Lung (tissue), 12 donors: ENCODE data around the gene RRH. TPM values are rescaled to one million over a fixed set of nuclear protein-coding genes. Genes with fewer than 3 reads are reported as not detected.

Experiments
- ATAC-seq: fragments of 200-7000 bp; cut with Tn5 transposase; one replicate; pipeline ENCODE4 v1.9.1; 2020; ENCODE audit warnings: moderate number of reproducible peaks; ENCODE audit not compliant: insufficient read depth, low FRiP score
- DNase-seq, 3 donors: peaks; one replicate each; pipeline ENCODE4 v3.0.0-alpha.2; 2013 to 2017
- H3K27ac ChIP-seq, 2 donors: one replicate each; pipeline ENCODE4 v1.5.1; 2013; ENCODE audit warnings: mild to moderate bottlenecking in 2 of 2, moderate library complexity in 2 of 2, control low read depth in 1 of 2, inconsistent platforms in 1 of 2, low read depth in 1 of 2, low read length in 1 of 2
- H3K27me3 ChIP-seq, 3 donors: one replicate each; pipeline ENCODE4 v1.5.1; 2013; ENCODE audit warnings: low read length in 2 of 3; ENCODE audit not compliant: control insufficient read depth in 3 of 3, insufficient read depth in 3 of 3
- H3K36me3 ChIP-seq, 4 donors: one replicate each; pipeline ENCODE4 v1.5.1; 2013; ENCODE audit warnings: low read length in 4 of 4, mild to moderate bottlenecking in 1 of 4, moderate library complexity in 1 of 4; ENCODE audit not compliant: control insufficient read depth in 4 of 4, insufficient read depth in 4 of 4
- H3K4me1 ChIP-seq, 5 donors: one replicate each; pipeline ENCODE4 v1.5.1; 2013; ENCODE audit warnings: low read length in 5 of 5, mild to moderate bottlenecking in 2 of 5, moderate library complexity in 1 of 5; ENCODE audit not compliant: control insufficient read depth in 5 of 5, insufficient read depth in 5 of 5
- H3K4me3 ChIP-seq: one replicate; pipeline ENCODE4 v1.5.1; 2013; ENCODE audit warnings: mild to moderate bottlenecking, control low read depth, moderate library complexity
- H3K9ac ChIP-seq, 2 donors: one replicate each; pipeline ENCODE4 v1.5.1; 2013; ENCODE audit warnings: low read length in 2 of 2, control low read depth in 1 of 2; ENCODE audit not compliant: insufficient read depth in 1 of 2
- H3K9me3 ChIP-seq, 4 donors: one replicate each; pipeline ENCODE4 v1.5.1; 2013; ENCODE audit warnings: low read length in 3 of 4, mild to moderate bottlenecking in 1 of 4, moderate library complexity in 1 of 4; ENCODE audit not compliant: control insufficient read depth in 4 of 4, insufficient read depth in 3 of 4
- CTCF ChIP-seq: IDR thresholded peaks from 2 replicates; pipeline ENCODE4 v1.5.1; 2012; ENCODE audit warnings: mild to moderate bottlenecking; ENCODE audit errors: control extremely low read depth, extremely low read depth
- WGBS, 2 donors: extraction: QIAGEN DNeasy Blood & Tissue Kit; methylation state at CpG; one replicate each; pipeline ENCODE4 v1.1.7; 2013; 5-methylcytosine and 5-hydroxymethylcytosine counted together
- polyA plus RNA-seq, 2 donors: library from polyadenylated mRNA; stranded (reverse); fragments of 200-250 nt; gene quantifications; one replicate each; pipeline ENCODE4 v1.2.1, GENCODE V29; 2013
- total RNA-seq, 2 donors: library from RNA; depleted of rRNA in 1 of 2; stranded (reverse); fragments of >200 nt in 1 of 2; gene quantifications; one replicate each; pipeline ENCODE4 v1.2.1, GENCODE V29; 2014 to 2021
- donor health status: control.
- donor health status: control.
- donor health status: Bipolar disorder and iron deficiency.
- donor health status: healthy.
- donor health status: DM: yes; HTN: yes; CAD: no.

Gene RRH
- total and polyA plus RNA-seq, 4 donors: 0.10 to 0.21 (median 0.20) TPM; not detected in 1

DNA sequence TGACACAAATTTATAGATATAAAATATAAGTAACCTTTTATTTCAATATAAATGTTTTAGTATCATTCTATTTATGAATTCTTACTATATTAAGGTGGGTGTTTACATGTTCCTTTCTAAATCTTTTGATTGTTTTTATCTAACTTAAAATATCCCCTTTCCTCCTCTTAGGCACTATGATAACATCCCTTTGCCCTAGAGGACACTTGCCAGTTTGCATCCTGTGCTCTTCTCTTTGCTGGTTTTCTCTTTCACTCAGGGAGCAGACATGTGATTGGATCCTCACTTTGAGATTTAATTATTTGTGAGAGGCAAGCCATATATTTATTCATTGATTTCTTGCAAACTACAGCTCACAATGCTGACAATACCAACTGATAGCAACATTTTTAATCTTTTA lies 36.4 kb downstream of the RRH start:
- DNase-seq (no peak), ATAC-seq (no peak)
- no peak for TF ChIP-seq CTCF
- Histone ChIP-seq H3K4me1 (no peaks in the 10 kb centered on the region), H3K27me3 (no peaks in the 10 kb centered on the region), H3K27ac (no peak overlapping the region), H3K36me3 (peaks cover 0 to 2% (median 0%) of the 10 kb centered on the region in 4 donors), H3K9me3 (peaks cover 0 to 2% (median 0%) of the 10 kb centered on the region in 4 donors), H3K9ac (no peak overlapping the region), H3K4me3 (no peak overlapping the region)

- ATAC-seq: no peak
- no peak overlapping the region for H3K27ac ChIP-seq
- no peaks in the 10 kb centered on the region for H3K27me3 ChIP-seq
- TF ChIP-seq CTCF: no peak
- H3K4me1 ChIP-seq: no peaks in the 10 kb centered on the region
- no peak overlapping the region for H3K4me3 ChIP-seq
- no peak overlapping the region for H3K9ac ChIP-seq
- H3K9me3 ChIP-seq: peaks cover 0 to 4% (median 0%) of the 10 kb centered on the region in 4 donors
- peaks cover 0 to 7% (median 0%) of the 10 kb centered on the region in 4 donors for H3K36me3 ChIP-seq
- 95 to 98% methylated on average over 5 of the region's 5 CpGs for WGBS, 2 donors
- DNase-seq: no peak
These were observed 42.3 kb downstream of the RRH start for GRCh38 chr4:109870061-109870460.

GRCh38 chr4:109872065-109872464 lies 44.3 kb downstream of the RRH start:
- Histone ChIP-seq H3K27ac (no peak overlapping the region), H3K9ac (no peak overlapping the region), H3K4me3 (no peak overlapping the region), H3K36me3 (peaks cover 0 to 5% (median 0%) of the 10 kb centered on the region in 4 donors), H3K27me3 (no peaks in the 10 kb centered on the region), H3K9me3 (peaks cover 0 to 6% (median 0%) of the 10 kb centered on the region in 4 donors), H3K4me1 (no peaks in the 10 kb centered on the region)
- TF ChIP-seq CTCF: no peak
- ATAC-seq (no peak), DNase-seq (no peak)
- WGBS, 2 donors: 90 to 96% methylated on average over 2 of the region's 2 CpGs
